ACC112 (cell line): ENCODE data around the gene ATP4B.
"Not testable (repeated sequence)": the region's sequence is repeated elsewhere in the genome, so short reads cannot be mapped to it uniquely, and the experiment has no call there.

Experiments used
- H2AFZ ChIP-seq: fragments of 200-600 bp; sonication (generic); one replicate; pipeline ENCODE4 v1.6.0; 2017; ENCODE audit warnings: antibody characterized with exemption, low read length; ENCODE audit not compliant: unreplicated experiment
- H3K27ac ChIP-seq: fragments of 200-600 bp; sonication (generic); 2 replicates; pipeline ENCODE4 v1.5.1; 2014; ENCODE audit warnings: low read depth, mild to moderate bottlenecking, antibody characterized with exemption, low read length, moderate library complexity
- H3K27me3 ChIP-seq: fragments of 200-600 bp; sonication (generic); 2 replicates; pipeline ENCODE4 v1.6.1; 2014; ENCODE audit warnings: mild to moderate bottlenecking, antibody characterized with exemption, low read length, moderate library complexity, mixed read lengths; ENCODE audit not compliant: insufficient read depth
- H3K36me3 ChIP-seq: fragments of 200-600 bp; sonication (generic); 2 replicates; pipeline ENCODE4 v1.6.1; 2016; ENCODE audit warnings: mild to moderate bottlenecking, antibody characterized with exemption, low read length, moderate library complexity, mixed read lengths; ENCODE audit not compliant: insufficient read depth
- H3K4me1 ChIP-seq: fragments of 200-600 bp; sonication (generic); one replicate; pipeline ENCODE4 v1.6.1; 2016; ENCODE audit warnings: low read length, mixed read lengths; ENCODE audit not compliant: insufficient read depth, unreplicated experiment, control insufficient read depth
- H3K4me3 ChIP-seq: fragments of 200-600 bp; sonication (generic); 2 replicates; pipeline ENCODE4 v1.5.1; 2014; ENCODE audit warnings: mild to moderate bottlenecking, low read depth, low read length
- H3K79me2 ChIP-seq: fragments of 200-600 bp; sonication (generic); one replicate; pipeline ENCODE4 v1.6.0; 2016; ENCODE audit warnings: low read length; ENCODE audit not compliant: control insufficient read depth, unreplicated experiment, insufficient read depth

The ATP4B gene

GRCh38 chr13:113630804-113631203 is 27.2 kb downstream of the ATP4B start:
- H3K27ac ChIP-seq: no peak overlapping the region
- peaks cover 46% of the 10 kb centered on the region for H3K79me2 ChIP-seq
- no peaks in the 10 kb centered on the region for H3K27me3 ChIP-seq
- H3K36me3 ChIP-seq: peaks cover 52% of the 10 kb centered on the region; the same call in 1 of the 2 replicates
- H3K4me1 ChIP-seq: no peaks in the 10 kb centered on the region
- no peak overlapping the region for H2AFZ ChIP-seq
- no peak overlapping the region for H3K4me3 ChIP-seq

GRCh38 chr13:113630296-113630695 is 27.7 kb downstream of the ATP4B start:
- Histone ChIP-seq H3K4me3 (no peak overlapping the region), H3K27me3 (no peaks in the 10 kb centered on the region), H3K36me3 (peaks cover 47% of the 10 kb centered on the region; the same call in 1 of the 2 replicates), H3K4me1 (no peaks in the 10 kb centered on the region), H3K27ac (no peak overlapping the region), H2AFZ (no peak overlapping the region), H3K79me2 (peaks cover 46% of the 10 kb centered on the region)

- Histone ChIP-seq H3K4me3 (no peak overlapping the region), H3K27me3 (no peaks in the 10 kb centered on the region), H2AFZ (no peak overlapping the region), H3K4me1 (no peaks in the 10 kb centered on the region), H3K36me3 (peaks cover 43% of the 10 kb centered on the region; the same call in 1 of the 2 replicates), H3K27ac (no peak overlapping the region), H3K79me2 (peaks cover 46% of the 10 kb centered on the region)
These were observed 28.1 kb downstream of the ATP4B start for GRCh38 chr13:113629866-113630265.

- H3K27ac ChIP-seq: no peak overlapping the region
- no peaks in the 10 kb centered on the region for H3K27me3 ChIP-seq
- H3K4me1 ChIP-seq: no peaks in the 10 kb centered on the region
- H3K79me2 ChIP-seq: peaks cover 57% of the 10 kb centered on the region
- no peak overlapping the region for H2AFZ ChIP-seq
- H3K36me3 ChIP-seq: peaks cover 38% of the 10 kb centered on the region; the same call in 1 of the 2 replicates
- no peak overlapping the region for H3K4me3 ChIP-seq
These were observed 29.4 kb downstream of the ATP4B start for GRCh38 chr13:113628291-113629270.

GRCh38 chr13:113627136-113627535 is 30.9 kb downstream of the ATP4B start:
- H3K27me3 ChIP-seq: no peaks in the 10 kb centered on the region
- no peaks in the 10 kb centered on the region for H3K4me1 ChIP-seq
- H2AFZ ChIP-seq: no peak overlapping the region
- no peak overlapping the region for H3K4me3 ChIP-seq
- H3K36me3 ChIP-seq: peaks cover 33% of the 10 kb centered on the region; the same call in 1 of the 2 replicates
- H3K27ac ChIP-seq: no peak overlapping the region
- peaks cover 57% of the 10 kb centered on the region for H3K79me2 ChIP-seq

- H2AFZ ChIP-seq: no peak overlapping the region
- no peaks in the 10 kb centered on the region for H3K27me3 ChIP-seq
- no peak overlapping the region for H3K27ac ChIP-seq
- no peak overlapping the region for H3K4me3 ChIP-seq
- peaks cover 30% of the 10 kb centered on the region; the same call in 1 of the 2 replicates for H3K36me3 ChIP-seq
- H3K79me2 ChIP-seq: peaks cover 56% of the 10 kb centered on the region
- no peaks in the 10 kb centered on the region for H3K4me1 ChIP-seq
These were observed 31.9 kb downstream of the ATP4B start for GRCh38 chr13:113625965-113626721.

GRCh38 chr13:113624640-113625304 is 33.2 kb downstream of the ATP4B start:
- H3K4me3 ChIP-seq, H3K27me3 ChIP-seq, H3K27ac ChIP-seq, H3K4me1 ChIP-seq, H2AFZ ChIP-seq: not testable (repeated sequence)
- Histone ChIP-seq H3K36me3 (peaks cover 24% of the 10 kb centered on the region; the same call in 1 of the 2 replicates), H3K79me2 (peaks cover 54% of the 10 kb centered on the region)

GRCh38 chr13:113624235-113624587 is 33.8 kb downstream of the ATP4B start:
- H3K36me3 ChIP-seq: peaks cover 20% of the 10 kb centered on the region; the same call in 1 of the 2 replicates
- no peaks in the 10 kb centered on the region for H3K27me3 ChIP-seq
- H3K27ac ChIP-seq: no peak overlapping the region
- H3K4me1 ChIP-seq: no peaks in the 10 kb centered on the region
- no peak overlapping the region for H2AFZ ChIP-seq
- no peak overlapping the region for H3K4me3 ChIP-seq
- peaks cover 58% of the 10 kb centered on the region for H3K79me2 ChIP-seq

- H3K36me3 ChIP-seq: peaks cover 16% of the 10 kb centered on the region; the same call in 1 of the 2 replicates
- no peaks in the 10 kb centered on the region for H3K27me3 ChIP-seq
- peaks cover 57% of the 10 kb centered on the region for H3K79me2 ChIP-seq
- H3K4me1 ChIP-seq: no peaks in the 10 kb centered on the region
- H2AFZ ChIP-seq: no peak overlapping the region
- H3K4me3 ChIP-seq: no peak overlapping the region
- no peak overlapping the region for H3K27ac ChIP-seq
These were observed 34.3 kb downstream of the ATP4B start for GRCh38 chr13:113623491-113624234.
